Effector memory CD4-positive, alpha-beta T cell (primary cell): ENCODE data around the gene OR6N2.

Experiments
- DNase-seq, 3 donors: peaks; one replicate each; pipeline ENCODE4 v3.0.0-alpha.2; 2020
- H3K27ac ChIP-seq: 2 replicates; pipeline ENCODE4 v1.7.0; 2013; ENCODE audit warnings: mild to moderate bottlenecking, low read length, moderate library complexity; ENCODE audit not compliant: insufficient read depth, poor library complexity, severe bottlenecking
- H3K27me3 ChIP-seq: replicated peaks from 2 replicates; pipeline ENCODE4 v1.7.0; 2013; ENCODE audit warnings: mild to moderate bottlenecking, low read length; ENCODE audit not compliant: insufficient read depth, control insufficient read depth, poor library complexity, severe bottlenecking
- H3K36me3 ChIP-seq: 2 replicates; pipeline ENCODE4 v1.7.0; 2013; ENCODE audit warnings: mild to moderate bottlenecking, low read length, moderate library complexity; ENCODE audit not compliant: control insufficient read depth, insufficient read depth
- H3K4me1 ChIP-seq: 2 replicates; pipeline ENCODE4 v1.7.0; 2013; ENCODE audit warnings: low read length, mild to moderate bottlenecking; ENCODE audit not compliant: control insufficient read depth, insufficient read depth, poor library complexity, severe bottlenecking
- H3K4me3 ChIP-seq: 2 replicates; pipeline ENCODE4 v1.7.0; 2013; ENCODE audit warnings: low read length, low read depth, mild to moderate bottlenecking; ENCODE audit not compliant: insufficient read depth, poor library complexity, severe bottlenecking
- H3K9me3 ChIP-seq: 2 replicates; pipeline ENCODE4 v1.7.0; 2013; ENCODE audit warnings: mild to moderate bottlenecking, low read length, moderate library complexity; ENCODE audit not compliant: control insufficient read depth
- total RNA-seq, 3 donors: gene quantifications; one replicate each; lab custom pipeline; 2026; lab: John Stamatoyannopoulos, UW

Gene OR6N2, protein sequence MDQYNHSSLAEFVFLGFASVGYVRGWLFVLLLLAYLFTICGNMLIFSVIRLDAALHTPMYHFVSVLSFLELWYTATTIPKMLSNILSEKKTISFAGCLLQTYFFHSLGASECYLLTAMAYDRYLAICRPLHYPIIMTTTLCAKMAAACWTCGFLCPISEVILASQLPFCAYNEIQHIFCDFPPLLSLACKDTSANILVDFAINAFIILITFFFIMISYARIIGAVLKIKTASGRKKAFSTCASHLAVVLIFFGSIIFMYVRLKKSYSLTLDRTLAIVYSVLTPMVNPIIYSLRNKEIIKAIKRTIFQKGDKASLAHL
- total RNA-seq: 0 reads per million in 3 donors

- H3K9me3 ChIP-seq: no peaks in the 10 kb centered on the region
- no peaks in the 10 kb centered on the region for H3K27me3 ChIP-seq
- H3K27ac ChIP-seq: no peak within 1 kb of the TSS
- no peaks in the 10 kb centered on the region for H3K36me3 ChIP-seq
- no peak for DNase-seq
- no peak within 1 kb of the TSS for H3K4me3 ChIP-seq
- H3K4me1 ChIP-seq: no peaks in the 10 kb centered on the region
Observed at GRCh38 chr1:158781104-158781503, at the start of gene OR6N2. Gene OR6N2, minus strand, starts transcription at chr1:158781204. Its CDS starts 3,569 bp downstream, at chr1:158777635.

GRCh38 chr1:158830074-158830677 lies 49.2 kb upstream of the OR6N2 start:
- Histone ChIP-seq H3K9me3 (peaks cover 4% of the 10 kb centered on the region), H3K27me3 (no peaks in the 10 kb centered on the region), H3K4me1 (no peaks in the 10 kb centered on the region), H3K27ac (no peak overlapping the region), H3K36me3 (no peaks in the 10 kb centered on the region), H3K4me3 (no peak overlapping the region)
- no peak for DNase-seq

- DNase-seq: no peak
- Histone ChIP-seq H3K4me3 (no peak overlapping the region), H3K27me3 (no peaks in the 10 kb centered on the region), H3K27ac (no peak overlapping the region), H3K9me3 (no peaks in the 10 kb centered on the region), H3K36me3 (no peaks in the 10 kb centered on the region), H3K4me1 (peaks cover 4% of the 10 kb centered on the region)
Observed at GRCh38 chr1:158821723-158822122, 40.7 kb upstream of the OR6N2 start.

DNA sequence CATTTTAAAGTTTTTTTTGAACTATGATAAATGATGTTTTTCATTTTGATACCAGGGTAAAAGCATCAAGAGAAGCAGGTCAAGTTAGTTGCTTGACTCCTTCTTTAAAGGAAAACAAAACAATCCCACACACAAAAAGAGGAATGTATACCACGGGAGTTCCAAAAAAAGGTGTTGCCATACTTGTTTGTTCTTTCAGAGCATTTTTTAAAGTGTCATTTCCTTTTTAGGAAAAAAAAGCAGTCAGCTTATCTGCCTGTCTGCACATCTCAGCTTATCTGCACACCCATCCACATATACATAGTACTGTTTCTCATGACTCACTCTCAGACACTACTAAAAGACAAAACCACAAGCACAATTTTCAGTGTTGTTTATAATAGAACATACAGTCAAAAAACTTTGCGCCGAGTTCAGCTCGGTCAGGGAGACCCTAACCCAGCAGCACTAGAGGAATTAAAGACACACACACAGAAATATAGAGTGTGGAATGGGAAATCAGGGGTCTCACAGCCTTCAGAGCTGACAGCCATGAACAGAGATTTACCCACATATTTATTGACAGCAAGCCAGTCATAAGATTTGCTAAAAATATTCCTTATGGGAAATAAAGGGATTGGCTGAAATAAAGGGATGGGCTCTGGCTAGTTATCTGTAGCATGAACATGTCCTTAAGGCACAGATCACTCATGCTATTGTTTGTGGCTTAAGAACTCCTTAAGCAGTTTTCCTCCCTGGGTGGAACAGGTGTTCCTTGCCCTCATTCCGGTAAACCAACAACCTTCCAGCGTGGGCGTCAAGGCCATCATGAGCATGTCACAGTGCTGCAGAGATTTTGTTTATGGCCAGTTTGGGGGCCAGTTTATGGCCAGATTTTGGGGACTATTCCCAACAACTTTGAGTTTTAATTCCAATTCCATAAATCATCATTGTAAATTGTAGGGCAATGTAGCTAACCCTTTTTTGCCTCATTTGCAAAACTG lies 38.7 kb upstream of the OR6N2 start:
- no peak overlapping the region for H3K4me3 ChIP-seq

GRCh38 chr1:158818975-158819431 lies 38.0 kb upstream of the OR6N2 start:
- Histone ChIP-seq H3K9me3 (no peaks in the 10 kb centered on the region), H3K36me3 (no peaks in the 10 kb centered on the region), H3K27me3 (no peaks in the 10 kb centered on the region), H3K4me1 (peaks cover 4% of the 10 kb centered on the region), H3K4me3 (no peak overlapping the region), H3K27ac (no peak overlapping the region)
- DNase-seq: no peak

More for the DNA sequence above, 38.7 kb upstream of the OR6N2 start:
- Histone ChIP-seq H3K27ac (no peak overlapping the region), H3K36me3 (no peaks in the 10 kb centered on the region), H3K9me3 (no peaks in the 10 kb centered on the region), H3K4me1 (peaks cover 4% of the 10 kb centered on the region), H3K27me3 (no peaks in the 10 kb centered on the region)
- no peak for DNase-seq

- H3K4me1 ChIP-seq: peaks cover 4% of the 10 kb centered on the region
- DNase-seq: no peak
- H3K9me3 ChIP-seq: no peaks in the 10 kb centered on the region
- H3K27ac ChIP-seq: no peak overlapping the region
- no peak overlapping the region for H3K4me3 ChIP-seq
- no peaks in the 10 kb centered on the region for H3K36me3 ChIP-seq
- H3K27me3 ChIP-seq: no peaks in the 10 kb centered on the region
Observed at GRCh38 chr1:158818560-158818959, 37.6 kb upstream of the OR6N2 start.

- no peak for DNase-seq
- H3K9me3 ChIP-seq: no peaks in the 10 kb centered on the region
- no peak overlapping the region for H3K27ac ChIP-seq
- H3K4me1 ChIP-seq: peaks cover 4% of the 10 kb centered on the region
- H3K27me3 ChIP-seq: no peaks in the 10 kb centered on the region
- H3K36me3 ChIP-seq: no peaks in the 10 kb centered on the region
- H3K4me3 ChIP-seq: no peak overlapping the region
Observed at GRCh38 chr1:158814970-158815369, 34.0 kb upstream of the OR6N2 start.

- Histone ChIP-seq H3K4me1 (no peaks in the 10 kb centered on the region), H3K36me3 (no peaks in the 10 kb centered on the region), H3K27me3 (no peaks in the 10 kb centered on the region), H3K4me3 (no peak overlapping the region), H3K9me3 (no peaks in the 10 kb centered on the region), H3K27ac (no peak overlapping the region)
- DNase-seq: no peak
Observed at GRCh38 chr1:158813164-158813563, 32.2 kb upstream of the OR6N2 start.

- no peak for DNase-seq
- Histone ChIP-seq H3K4me1 (no peaks in the 10 kb centered on the region), H3K27me3 (no peaks in the 10 kb centered on the region), H3K4me3 (no peak overlapping the region), H3K9me3 (no peaks in the 10 kb centered on the region), H3K36me3 (no peaks in the 10 kb centered on the region), H3K27ac (no peak overlapping the region)
Observed at GRCh38 chr1:158812336-158812735, 31.3 kb upstream of the OR6N2 start.
